Vagina (tissue), 2 donors: Measurements from ENCODE around the gene NEO1. TPM values are rescaled to one million over a fixed set of nuclear protein-coding genes. Genes with fewer than 3 reads are reported as not detected.

Source experiments
- DNase-seq, 2 donors: peaks; one replicate each; pipeline ENCODE4 v3.0.0-alpha.2; 2017; ENCODE audit errors: extremely low spot score in 2 of 2
- H3K27ac ChIP-seq: fragments of 200-600 bp; sonication (generic); one replicate; pipeline ENCODE4 v1.5.1; 2019
- H3K27me3 ChIP-seq: fragments of 200-600 bp; sonication (generic); one replicate; pipeline ENCODE4 v1.5.1; 2019
- H3K36me3 ChIP-seq, 2 donors: fragments of 200-600 bp; sonication (generic); one replicate each; pipeline ENCODE4 v1.5.1; 2017 to 2019
- H3K4me1 ChIP-seq: fragments of 200-600 bp; sonication (generic); one replicate; pipeline ENCODE4 v1.5.1; 2019
- H3K4me3 ChIP-seq, 2 donors: fragments of 200-600 bp; sonication (generic); 1 replicate in 1 of 2; 2 replicates in 1 of 2; pipeline ENCODE4 v1.5.1; 2016 to 2019
- H3K9me3 ChIP-seq: fragments of 200-600 bp; sonication (generic); one replicate; pipeline ENCODE4 v1.5.1; 2019
- CTCF ChIP-seq, 3 experiments: fragments of 450-650 bp in 2 of 3; fragments of 200-600 bp in 1 of 3; sonication (generic) in 1 of 3; IDR thresholded peaks; one replicate each; pipeline ENCODE4 v1.5.1; 2017 to 2019; ENCODE audit warnings: antibody characterized with exemption in 3 of 3, mild to moderate bottlenecking in 2 of 3, moderate library complexity in 2 of 3
- POLR2A ChIP-seq, 2 donors: fragments of 450-650 bp; IDR thresholded peaks; one replicate each; pipeline ENCODE4 v1.6.1; 2017; ENCODE audit warnings: antibody characterized with exemption in 2 of 2, mild to moderate bottlenecking in 2 of 2, moderate library complexity in 2 of 2
- POLR2AphosphoS5 ChIP-seq, 2 donors: sonication (generic); formaldehyde crosslinking; IDR thresholded peaks; one replicate each; pipeline ENCODE4 v1.9.0; 2017; ENCODE audit warnings: antibody characterized with exemption in 2 of 2, mild to moderate bottlenecking in 2 of 2, low read depth in 1 of 2; ENCODE audit not compliant: insufficient read depth in 1 of 2
- intact Hi-C: fragments of 100-400 bp; cut with DNase I; formaldehyde crosslinking; loops from one replicate; pipeline ENCODE4 v1.15.1; 2023
- total RNA-seq: library from RNA; depleted of rRNA; stranded (reverse); fragments of >200 nt; gene quantifications from one replicate; pipeline ENCODE4 v1.2.3, GENCODE V29; 2016

The NEO1 gene
- total RNA-seq, 1 donor from 2014 or later = 21.9 TPM

- Histone ChIP-seq H3K4me1 (no peaks in the 10 kb centered on the region), H3K9me3 (no peaks in the 10 kb centered on the region), H3K27me3 (no peaks in the 10 kb centered on the region), H3K36me3 (no peaks in the 10 kb centered on the region), H3K27ac (no peak overlapping the region), H3K4me3 (no peak overlapping the region)
- TF ChIP-seq POLR2A (IDR thresholded peaks at IDR 0.05) (no peak), CTCF (IDR thresholded peaks at IDR 0.05) (no peak), POLR2AphosphoS5 (IDR thresholded peaks at IDR 0.05; ENCODE audit: insufficient read depth in 1 of 2, low read depth in 1 of 2) (no peak)
- DNase-seq = no peak
- intact Hi-C loops = no loop called here
Observed at GRCh38 chr15:73108676-73109075, 56.4 kb downstream of the NEO1 start.

- Histone ChIP-seq H3K27me3 (no peaks in the 10 kb centered on the region), H3K27ac (no peak overlapping the region), H3K4me1 (no peaks in the 10 kb centered on the region), H3K36me3 (no peaks in the 10 kb centered on the region), H3K4me3 (no peak overlapping the region), H3K9me3 (no peaks in the 10 kb centered on the region)
- intact Hi-C loops = no loop called here
- DNase-seq = no peak
- TF ChIP-seq POLR2A (IDR thresholded peaks at IDR 0.05) (no peak), CTCF (IDR thresholded peaks at IDR 0.05) (no peak), POLR2AphosphoS5 (IDR thresholded peaks at IDR 0.05; ENCODE audit: insufficient read depth in 1 of 2, low read depth in 1 of 2) (no peak)
Observed at GRCh38 chr15:73109765-73110164, 57.5 kb downstream of the NEO1 start.

GRCh38 chr15:73110201-73110600 is 57.9 kb downstream of the NEO1 start:
- H3K4me3 ChIP-seq = no peak overlapping the region
- H3K27ac ChIP-seq = no peak overlapping the region
- H3K27me3 ChIP-seq = no peaks in the 10 kb centered on the region
- no peaks in the 10 kb centered on the region for H3K4me1 ChIP-seq
- DNase-seq = no peak
- no peaks in the 10 kb centered on the region for H3K9me3 ChIP-seq
- no peak for TF ChIP-seq POLR2A (IDR thresholded peaks at IDR 0.05)
- TF ChIP-seq CTCF (IDR thresholded peaks at IDR 0.05) = no peak
- TF ChIP-seq POLR2AphosphoS5 (IDR thresholded peaks at IDR 0.05; ENCODE audit: insufficient read depth in 1 of 2, low read depth in 1 of 2) = no peak
- H3K36me3 ChIP-seq = no peaks in the 10 kb centered on the region
- intact Hi-C loops = no loop called here

GRCh38 chr15:73114064-73114463 is 61.8 kb downstream of the NEO1 start:
- H3K9me3 ChIP-seq = no peaks in the 10 kb centered on the region
- intact Hi-C loops = no loop called here
- no peak overlapping the region for H3K27ac ChIP-seq
- DNase-seq = no peak
- H3K4me1 ChIP-seq = no peaks in the 10 kb centered on the region
- H3K27me3 ChIP-seq = no peaks in the 10 kb centered on the region
- H3K36me3 ChIP-seq = peaks cover 0 to 5% of the 10 kb centered on the region in 2 donors
- no peak overlapping the region for H3K4me3 ChIP-seq
- TF ChIP-seq POLR2A (IDR thresholded peaks at IDR 0.05) (no peak), CTCF (IDR thresholded peaks at IDR 0.05) (no peak), POLR2AphosphoS5 (IDR thresholded peaks at IDR 0.05; ENCODE audit: insufficient read depth in 1 of 2, low read depth in 1 of 2) (no peak)

- Histone ChIP-seq H3K36me3 (peaks cover 0 to 5% of the 10 kb centered on the region in 2 donors), H3K9me3 (no peaks in the 10 kb centered on the region), H3K27ac (no peak overlapping the region), H3K4me3 (no peak overlapping the region), H3K27me3 (no peaks in the 10 kb centered on the region), H3K4me1 (no peaks in the 10 kb centered on the region)
- no peak for DNase-seq
- intact Hi-C loops = no loop called here
- TF ChIP-seq POLR2A (IDR thresholded peaks at IDR 0.05) (no peak), CTCF (IDR thresholded peaks at IDR 0.05) (no peak), POLR2AphosphoS5 (IDR thresholded peaks at IDR 0.05; ENCODE audit: insufficient read depth in 1 of 2, low read depth in 1 of 2) (no peak)
Observed at GRCh38 chr15:73116164-73116563, 63.9 kb downstream of the NEO1 start.
